Neural cell (in vitro differentiated cells): Measurements from ENCODE around the gene BOD1.

Experiments
- CTCF ChIP-seq: fragments of 450-650 bp; IDR thresholded peaks from 2 replicates; pipeline ENCODE4 v1.5.1; 2014; ENCODE audit warnings: antibody characterized with exemption, mild to moderate bottlenecking, moderate library complexity; ENCODE audit not compliant: poor library complexity, severe bottlenecking
- EP300 ChIP-seq: fragments of 450-650 bp; conservative IDR thresholded peaks from 2 replicates; pipeline ENCODE4 v1.6.1; 2014; ENCODE audit warnings: antibody characterized with exemption, mild to moderate bottlenecking, moderate library complexity; ENCODE audit not compliant: poor library complexity, severe bottlenecking
- EZH2 ChIP-seq: fragments of 200-600, 300-800 bp; shearing (Covaris generic), sonication (generic); IDR thresholded peaks from 2 replicates; pipeline ENCODE4 v1.6.1; 2014; ENCODE audit warnings: antibody characterized with exemption, low read length, borderline replicate concordance, mild to moderate bottlenecking; ENCODE audit not compliant: insufficient read depth, poor library complexity, severe bottlenecking
- MXI1 ChIP-seq: fragments of 450-650 bp; conservative IDR thresholded peaks from 2 replicates; pipeline ENCODE4 v1.6.1; 2014; ENCODE audit warnings: antibody characterized with exemption, mild to moderate bottlenecking; ENCODE audit not compliant: poor library complexity, severe bottlenecking
- POLR2AphosphoS5 ChIP-seq: IDR thresholded peaks from 2 replicates; pipeline ENCODE4 v1.6.1; 2012
- RAD21 ChIP-seq: fragments of 450-650 bp; conservative IDR thresholded peaks from 2 replicates; pipeline ENCODE4 v1.6.1; 2014; ENCODE audit warnings: antibody characterized with exemption, mild to moderate bottlenecking, moderate library complexity
- REST ChIP-seq: IDR thresholded peaks from 2 replicates; pipeline ENCODE4 v1.6.1; 2012; ENCODE audit warnings: borderline replicate concordance
- SMC3 ChIP-seq: fragments of 450-650 bp; conservative IDR thresholded peaks from 2 replicates; pipeline ENCODE4 v1.6.1; 2014; ENCODE audit warnings: antibody characterized with exemption, mild to moderate bottlenecking, moderate library complexity; ENCODE audit not compliant: poor library complexity
- TAF1 ChIP-seq: IDR thresholded peaks from 2 replicates; pipeline ENCODE4 v1.6.1; 2012; ENCODE audit warnings: low read depth

GRCh38 chr5:173645890-173646574 lies 29.6 kb upstream of the BOD1 start:
- TF ChIP-seq CTCF (no peak), EP300 (no peak), REST (no peak), RAD21 (no peak), EZH2 (no peak), POLR2AphosphoS5 (no peak), MXI1 (no peak), SMC3 (no peak), TAF1 (no peak)
